Measurements from ENCODE around the gene IGSF8. TPM values are rescaled to one million over a fixed set of nuclear protein-coding genes. Genes with fewer than 3 reads are reported as not detected.
A peak's percentile ranks its signal among the peaks of the same experiment; 100 is the strongest.

IGSF8 gene
- total RNA-seq, 1 donor from 2014 or later = 22.4 TPM

DNA sequence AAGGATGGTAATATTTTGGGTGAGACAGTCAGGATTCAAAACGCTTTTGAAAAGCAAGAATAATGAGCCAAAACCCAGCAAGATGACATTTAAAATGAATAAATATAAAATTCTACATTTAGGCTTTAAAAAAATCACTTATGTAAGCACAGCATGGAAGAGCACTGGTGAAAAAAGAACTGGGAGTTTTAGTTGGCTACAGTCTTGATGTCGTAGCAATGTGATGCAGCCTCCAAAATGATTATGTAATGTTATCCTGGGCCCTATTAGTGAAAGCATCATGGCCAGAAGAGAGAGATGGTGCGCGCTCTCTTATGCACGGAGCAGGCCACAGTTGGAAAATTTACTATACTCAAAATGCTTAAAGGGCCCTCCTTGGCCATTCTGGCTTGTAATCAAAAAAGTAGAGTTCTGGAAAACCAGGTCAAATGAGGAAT lies 11.9 kb downstream of the IGSF8 start:
- no peak for DNase-seq (ENCODE audit: low spot score)

DNA sequence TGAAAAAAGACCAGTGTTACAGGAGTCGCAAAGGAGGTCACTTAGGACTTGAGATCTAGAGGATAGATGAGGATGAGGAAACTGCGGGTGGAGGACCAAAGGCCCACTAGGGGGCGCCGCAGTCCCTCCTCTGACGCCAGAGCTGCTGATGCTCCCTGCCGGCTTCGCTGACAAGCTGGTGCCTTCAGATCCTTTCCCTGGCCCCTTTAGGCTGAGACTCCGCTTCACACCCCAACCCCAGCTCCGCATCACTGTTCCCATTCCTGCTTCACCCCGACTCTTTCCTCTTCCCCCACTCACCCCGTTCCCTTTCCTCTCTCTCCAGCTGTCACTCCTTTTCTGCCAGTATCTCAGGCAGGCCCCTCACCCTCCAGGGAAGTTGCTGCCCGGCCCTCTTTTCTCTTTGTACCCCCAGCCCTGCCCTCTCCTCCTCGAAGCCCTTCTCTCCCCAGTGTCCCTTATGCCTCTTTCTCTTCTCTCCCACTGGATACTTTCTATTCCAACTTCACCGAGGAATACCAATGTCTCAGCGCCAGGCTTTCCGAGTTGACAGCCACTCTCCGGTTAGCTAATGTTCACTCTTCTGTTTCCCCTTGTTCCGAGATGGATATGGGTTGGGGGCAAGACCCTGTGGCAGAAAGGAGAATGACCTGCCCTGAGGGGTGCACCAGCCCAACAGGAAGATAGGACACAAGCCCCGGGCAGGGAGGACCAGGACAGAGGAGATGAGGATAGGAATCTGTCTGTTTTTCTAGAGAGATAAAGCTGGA lies 12.5 kb downstream of the IGSF8 start:
- DNase-seq (ENCODE audit: low spot score) = peak; percentile 74

DNA sequence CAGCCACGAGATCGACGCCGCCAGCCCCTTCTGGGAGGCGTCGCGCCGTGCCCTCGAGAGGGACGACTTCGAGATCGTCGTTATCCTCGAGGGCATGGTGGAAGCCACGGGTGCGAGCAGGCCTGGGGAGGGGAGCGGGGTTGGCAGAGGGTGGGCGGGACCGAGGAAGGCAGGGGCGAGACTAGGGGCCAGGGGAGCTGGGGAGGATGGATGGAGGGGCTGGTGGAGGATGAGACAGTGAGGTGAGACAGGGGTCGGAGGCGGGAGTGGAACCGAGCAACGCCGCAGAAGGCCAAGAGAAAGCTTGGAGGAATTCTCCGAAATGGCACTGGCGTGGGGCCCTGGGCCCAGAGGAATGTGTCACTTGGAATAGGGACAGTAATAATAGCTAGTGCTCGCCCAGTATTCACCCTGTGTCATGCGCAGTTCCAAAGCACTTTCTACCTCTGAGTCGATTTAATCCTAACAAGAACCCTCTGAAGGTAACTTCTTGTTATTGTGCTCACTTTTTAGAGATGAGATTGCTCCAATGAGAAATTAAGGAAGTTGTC lies 13.6 kb downstream of the IGSF8 start:
- no peak for DNase-seq (ENCODE audit: low spot score)

GRCh38 chr1:160083968-160084770 lies 14.2 kb downstream of the IGSF8 start:
- peak; percentile 77 for DNase-seq (ENCODE audit: low spot score)

DNA sequence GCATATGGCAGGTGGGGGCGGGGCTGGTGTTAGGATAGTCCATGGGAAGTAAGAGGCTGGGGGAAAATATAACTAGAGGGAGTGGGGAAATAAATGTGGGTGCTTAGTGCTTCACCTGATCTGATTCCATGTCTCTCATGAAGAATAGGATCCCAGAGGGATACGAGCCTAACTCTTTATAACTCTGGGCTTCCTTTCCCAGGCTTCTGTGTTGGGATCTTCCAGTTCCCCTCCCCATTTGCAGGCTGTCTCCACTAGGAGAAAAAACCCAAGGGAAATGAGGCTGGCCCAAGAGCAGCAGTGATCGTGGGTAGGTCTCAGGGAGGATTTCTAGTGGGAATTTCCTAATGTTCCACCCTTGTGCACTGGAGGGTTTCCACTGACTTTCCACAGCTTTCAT lies 15.5 kb downstream of the IGSF8 start:
- no peak for DNase-seq (ENCODE audit: low spot score)

DNA sequence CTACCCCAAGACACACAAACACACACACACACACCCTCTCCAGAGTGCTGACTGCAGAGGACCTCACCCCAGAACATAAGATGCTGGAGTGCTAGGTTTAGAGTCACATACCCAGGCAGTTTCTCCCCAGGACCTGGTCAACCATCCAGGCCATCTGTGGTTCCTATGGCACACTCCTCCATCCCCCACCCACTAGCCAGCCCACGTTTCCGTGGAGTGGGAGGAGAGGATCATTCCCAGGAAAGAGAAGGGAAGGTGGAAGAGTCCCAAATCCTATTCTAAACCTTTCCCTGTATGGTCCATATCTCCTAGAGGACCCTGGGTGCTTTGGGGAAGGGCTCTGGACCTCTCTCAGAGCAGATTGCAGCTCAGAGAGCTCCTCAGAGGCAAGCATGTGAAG lies 15.9 kb downstream of the IGSF8 start:
- no peak for DNase-seq (ENCODE audit: low spot score)

DNA sequence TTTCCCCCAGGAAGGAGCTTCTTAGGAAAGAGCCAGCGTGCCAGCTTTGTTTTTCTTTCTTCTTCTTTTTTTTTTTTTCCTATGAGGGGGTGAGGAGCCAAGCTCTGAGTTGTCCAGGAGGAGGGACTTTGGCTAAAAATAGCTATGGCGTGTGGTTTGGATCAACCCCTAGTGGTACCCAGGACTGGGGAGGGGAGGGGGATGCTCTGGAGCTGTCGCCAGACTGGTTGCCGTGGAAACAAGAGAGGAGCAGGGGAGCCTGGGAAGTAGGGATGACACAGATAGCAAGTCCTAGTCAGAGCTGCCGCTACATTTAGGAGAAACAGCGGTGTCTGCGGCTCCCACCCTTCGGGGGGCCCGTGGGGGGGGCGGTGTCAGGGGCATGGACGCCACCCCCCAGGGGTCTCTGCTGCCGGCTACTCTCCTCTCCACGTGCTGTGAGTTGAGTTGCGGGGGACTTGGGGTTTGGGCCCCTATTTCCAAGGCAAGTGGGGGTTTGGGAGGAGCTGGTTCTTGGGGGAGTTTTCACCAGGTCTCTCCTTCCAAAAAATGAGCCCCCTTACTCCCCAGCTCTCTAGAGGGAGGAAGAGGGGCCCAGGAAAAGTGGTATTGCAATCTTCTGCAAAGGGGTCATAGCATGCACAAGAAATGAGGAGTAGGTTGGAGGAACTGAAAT lies 17.0 kb downstream of the IGSF8 start, which contains the start of gene KCNJ9:
KCNJ9 (plus strand) TSS at position 278 of the 676 bp plus-strand sequence. CDS start 2,493 bp downstream, outside the sequence.
- DNase-seq (ENCODE audit: low spot score) = no peak

GRCh38 chr1:160080381-160081100 lies 17.9 kb downstream of the IGSF8 start:
- no peak for DNase-seq (ENCODE audit: low spot score)

DNA sequence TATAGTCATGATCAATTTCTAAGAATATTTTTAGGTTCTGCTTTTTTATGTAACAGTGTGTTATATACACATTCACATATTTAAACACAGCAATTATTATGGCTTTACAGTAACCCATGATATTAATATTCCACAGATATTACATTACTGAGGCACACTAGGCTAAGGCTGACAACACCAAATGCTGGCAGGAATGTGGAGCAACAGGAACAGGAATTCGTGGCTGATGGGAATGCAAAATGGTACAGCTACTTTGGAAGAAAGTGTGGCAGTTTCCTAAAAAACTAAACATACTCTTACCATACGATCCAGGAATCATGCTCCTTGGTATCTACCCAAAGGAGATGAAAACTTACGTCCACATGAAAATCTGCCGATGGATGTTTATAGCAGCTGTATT lies 19.0 kb downstream of the IGSF8 start:
- no peak for DNase-seq (ENCODE audit: low spot score)

DNA sequence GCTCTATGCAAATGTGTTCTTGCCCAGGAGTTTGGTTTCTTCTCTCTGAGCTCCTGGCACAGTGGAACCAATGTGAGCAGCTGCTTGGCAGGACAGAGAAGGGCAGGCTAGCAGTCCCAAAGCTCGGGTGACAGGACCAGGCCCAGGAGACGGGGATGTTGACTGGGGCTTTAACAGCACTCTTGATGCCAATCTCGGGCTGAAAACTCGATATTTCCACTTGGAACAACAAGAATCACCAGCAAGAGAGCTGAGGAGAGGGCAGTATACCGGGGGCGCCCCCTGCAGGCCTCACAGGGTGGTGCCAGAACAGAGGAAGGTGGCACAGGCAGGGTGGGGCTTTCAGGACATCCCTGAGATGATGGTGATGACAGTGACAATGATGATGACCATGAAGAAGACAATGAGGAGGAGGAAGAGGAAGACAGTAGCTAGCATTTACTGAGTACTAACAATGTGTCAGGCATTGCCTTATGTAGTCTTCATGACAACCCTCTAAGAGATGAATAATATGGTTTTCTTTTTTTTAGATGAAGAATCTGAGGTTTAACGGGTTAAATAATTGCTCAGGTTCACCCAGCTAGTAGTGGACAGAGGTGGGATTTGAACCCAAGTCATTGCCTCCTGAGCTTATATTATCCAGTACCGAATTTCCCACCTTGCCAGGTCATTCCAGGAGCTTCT lies 19.8 kb downstream of the IGSF8 start:
- DNase-seq (ENCODE audit: low spot score) = no peak

DNA sequence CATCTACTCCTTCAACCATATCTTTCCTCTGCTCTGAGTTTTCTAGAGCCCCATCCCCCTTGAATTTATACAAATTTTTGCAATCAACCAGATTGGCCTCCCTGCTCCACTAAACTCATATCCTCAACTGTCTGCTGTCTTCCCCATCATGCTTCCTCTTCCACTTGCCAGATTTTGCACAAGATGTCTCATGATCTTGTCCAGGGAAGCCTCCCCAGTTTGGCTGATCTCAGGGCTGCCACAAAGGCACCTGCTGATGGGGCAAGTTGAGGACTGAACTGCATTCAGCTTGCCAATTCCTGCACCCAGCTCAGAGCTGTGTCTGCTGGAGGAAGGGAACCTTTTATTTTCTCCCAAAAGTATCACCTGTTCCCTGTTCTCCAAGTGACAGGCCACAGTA lies 20.9 kb downstream of the IGSF8 start:
- no peak for DNase-seq (ENCODE audit: low spot score)

DNA sequence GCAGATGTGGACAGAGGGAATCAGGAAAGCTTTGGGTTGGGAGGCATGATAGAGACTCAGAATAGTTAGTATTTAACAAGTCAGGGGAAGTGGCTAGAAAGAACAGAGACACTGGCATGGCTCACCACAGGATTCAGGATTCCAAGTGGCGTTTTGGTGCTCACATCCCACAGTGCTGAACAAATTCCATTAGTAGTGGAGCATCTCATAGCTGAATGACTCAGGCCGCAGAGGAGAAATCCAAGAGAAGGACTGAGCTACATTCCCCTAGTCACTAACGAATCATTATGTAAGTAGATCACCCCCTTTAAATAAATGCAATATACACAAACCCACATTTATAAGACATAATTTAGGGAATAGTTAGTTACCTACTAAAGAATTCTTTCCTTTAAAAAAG lies 22.1 kb downstream of the IGSF8 start:
- DNase-seq (ENCODE audit: low spot score) = no peak

- no peak for DNase-seq (ENCODE audit: low spot score)
Measured at GRCh38 chr1:160075836-160076235, 22.6 kb downstream of the IGSF8 start.

GRCh38 chr1:160074865-160075264 lies 23.6 kb downstream of the IGSF8 start:
- no peak for DNase-seq (ENCODE audit: low spot score)

DNA sequence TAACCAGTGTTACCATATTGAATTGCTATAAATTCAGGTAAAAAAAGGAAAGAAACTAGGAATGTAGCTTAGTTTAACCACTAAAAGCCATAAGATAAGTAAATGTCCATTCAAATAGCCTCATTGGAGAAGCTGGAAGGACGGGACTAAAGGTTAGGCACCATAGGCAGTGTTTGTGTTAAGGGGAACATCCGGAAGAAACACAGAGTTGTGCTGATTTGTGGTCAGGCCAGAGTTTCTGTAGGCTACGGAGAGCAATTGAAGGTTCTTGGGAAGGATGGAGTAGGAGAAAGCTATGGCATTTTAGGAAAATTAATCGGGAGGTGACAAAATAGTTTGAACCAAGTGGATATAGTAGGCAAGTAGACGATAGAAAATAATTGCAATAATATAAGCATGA lies 27.1 kb downstream of the IGSF8 start:
- no peak for DNase-seq (ENCODE audit: low spot score)

DNA sequence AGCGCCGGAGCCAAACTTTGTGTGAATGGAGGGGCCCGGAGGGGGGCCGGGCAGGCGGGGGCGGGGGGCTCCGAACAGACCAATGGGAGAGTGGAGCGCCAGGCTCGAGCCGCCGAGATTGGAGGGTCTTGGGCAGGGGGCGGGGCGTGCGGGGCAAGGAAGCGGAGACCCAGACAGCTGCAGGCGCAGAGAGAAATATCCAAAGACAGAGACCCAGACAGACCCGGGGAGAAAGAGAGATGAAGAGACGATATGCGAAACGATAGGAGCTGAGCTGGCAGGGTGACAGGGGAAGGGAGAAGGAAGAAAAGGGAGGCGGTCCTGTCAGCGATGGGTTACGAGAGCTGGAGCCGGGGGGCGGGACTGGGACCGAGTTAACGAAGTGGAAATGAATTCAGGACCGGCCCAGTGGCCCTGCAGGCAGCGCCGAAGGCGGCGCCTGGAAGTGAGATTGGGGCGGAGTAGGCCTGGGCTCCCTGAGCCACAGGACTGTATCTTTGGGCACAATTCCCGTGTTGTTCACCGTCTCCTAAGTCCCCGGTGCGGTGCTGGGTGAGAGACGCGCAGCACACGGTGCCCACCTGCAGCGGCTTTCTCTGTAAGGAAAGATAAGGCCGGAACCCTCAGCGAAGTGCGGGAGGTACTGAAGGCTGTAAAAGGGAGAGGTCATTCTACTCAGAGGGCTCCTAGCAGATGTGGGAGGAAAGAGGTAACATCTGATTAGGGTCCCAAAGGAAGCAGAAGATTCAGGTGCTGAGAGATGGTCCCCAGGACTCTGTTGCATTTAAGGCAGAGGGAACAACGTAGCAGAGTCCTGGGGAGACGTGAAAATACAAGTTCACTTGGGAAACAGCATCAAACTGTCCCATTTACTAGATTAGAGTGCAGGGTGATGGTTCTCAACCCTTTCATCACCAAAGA lies 27.9 kb downstream of the IGSF8 start:
- DNase-seq (ENCODE audit: low spot score) = peak; percentile 66

DNA sequence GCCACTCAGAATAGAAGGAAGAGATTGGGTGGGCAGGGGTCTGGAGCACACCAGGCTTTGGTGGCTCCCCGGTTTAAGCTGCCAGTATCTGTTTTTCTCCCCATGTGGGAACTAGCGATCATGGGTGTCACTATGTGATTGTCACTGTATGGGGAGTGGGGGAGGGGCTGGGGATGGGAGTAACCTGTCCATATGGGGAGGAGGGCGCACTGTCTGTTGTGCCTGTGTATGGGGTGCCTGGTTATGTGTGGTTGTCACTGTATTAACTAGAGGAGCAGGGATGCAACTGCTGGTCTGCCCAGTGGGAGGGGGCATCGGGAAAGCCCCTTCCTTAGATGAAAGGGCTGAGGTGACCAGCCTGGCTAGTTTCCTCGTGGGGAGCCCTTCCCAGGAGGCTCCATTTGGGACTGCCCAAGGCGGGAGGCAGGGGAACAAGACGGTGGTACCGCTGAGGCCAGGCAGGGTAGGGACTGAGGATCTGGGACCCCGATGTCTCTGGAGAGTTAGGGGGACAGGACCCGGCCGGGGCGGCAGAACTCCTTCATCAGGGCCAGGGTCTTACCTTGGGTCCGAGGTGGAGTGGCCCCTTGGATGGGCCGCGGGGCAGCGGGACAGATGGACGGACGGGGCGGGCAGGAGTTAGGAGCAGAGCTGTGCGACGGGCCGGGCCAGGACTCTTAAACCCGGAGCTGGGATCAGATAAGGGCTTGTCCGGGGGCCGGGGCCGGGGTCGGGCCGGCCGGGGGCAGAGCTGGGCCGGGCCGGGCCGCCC lies 28.8 kb downstream of the IGSF8 start, which contains the start of gene KCNJ10:
KCNJ10 (minus strand) TSS at position 701 of the 772 bp plus-strand sequence. CDS start 27,628 bp downstream, outside the sequence.
- DNase-seq (ENCODE audit: low spot score) = no peak

DNA sequence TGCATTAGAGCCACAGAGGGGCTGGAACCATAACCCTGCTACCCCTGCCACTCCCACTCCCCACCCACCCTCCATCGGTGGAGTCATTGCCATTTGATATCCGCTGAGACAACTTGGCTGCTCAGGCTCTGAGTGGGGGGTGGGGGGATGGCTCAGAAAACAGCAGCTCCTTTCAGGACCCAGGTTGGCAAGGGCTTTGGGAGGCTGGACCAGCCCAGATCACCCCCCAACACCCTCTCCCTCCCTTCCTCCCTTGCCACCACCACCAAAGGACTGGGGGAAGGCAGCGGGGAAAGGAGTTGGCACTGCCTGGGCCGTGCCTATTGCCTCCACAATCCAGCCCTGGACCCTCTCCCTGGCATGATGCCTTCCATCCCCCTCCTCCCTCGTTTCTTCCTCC lies 30.2 kb downstream of the IGSF8 start:
- no peak for DNase-seq (ENCODE audit: low spot score)

Data from ureter (tissue), 1 donor.